Upper lobe of left lung (tissue), 4 donors: ENCODE data around the gene ACTR2.

Experiments used
- CTCF ChIP-seq, 6 experiments: fragments of 450-650 bp in 4 of 6; fragments of 200-600 bp in 2 of 6; sonication (generic) in 2 of 6; IDR thresholded peaks; one replicate each; pipeline ENCODE4 v1.5.1; 2016 to 2019; ENCODE audit warnings: antibody characterized with exemption in 6 of 6
- EP300 ChIP-seq, 4 donors: sonication (generic); formaldehyde crosslinking; IDR thresholded peaks; one replicate each; pipeline ENCODE4 v1.5.1; 2017; ENCODE audit warnings: antibody characterized with exemption in 4 of 4, control low read depth in 2 of 4
- POLR2A ChIP-seq, 4 donors: fragments of 450-650 bp; IDR thresholded peaks; one replicate each; pipeline ENCODE4 v1.5.1; 2016 to 2017; ENCODE audit warnings: antibody characterized with exemption in 4 of 4, mild to moderate bottlenecking in 2 of 4
- POLR2AphosphoS5 ChIP-seq, 2 donors: sonication (generic); formaldehyde crosslinking; IDR thresholded peaks; one replicate each; pipeline ENCODE4 v1.5.1; 2017; ENCODE audit warnings: antibody characterized with exemption in 2 of 2

- TF ChIP-seq CTCF (IDR thresholded peaks at IDR 0.05) (no peak), POLR2A (IDR thresholded peaks at IDR 0.05) (no peak), EP300 (IDR thresholded peaks at IDR 0.05) (no peak), POLR2AphosphoS5 (IDR thresholded peaks at IDR 0.05) (no peak)
Observed at GRCh38 chr2:65185012-65185411, 42.6 kb upstream of the ACTR2 start.
